Choroid plexus epithelial cell (primary cell): ENCODE measurements around the gene RCN1.
"Not testable (repeated sequence)": the region's sequence is repeated elsewhere in the genome, so short reads cannot be mapped to it uniquely, and the experiment has no call there.

ENCODE experiments used
- DNase-seq: peaks from one replicate; pipeline ENCODE4 v3.0.0-alpha.2; 2010; ENCODE audit warnings: low read depth
- H3K4me3 ChIP-seq: 2 replicates; pipeline ENCODE4 v1.5.1; 2011; ENCODE audit warnings: low read depth, mild to moderate bottlenecking, control low read depth, low read length, moderate library complexity
- TF ChIP-seq, protein P1 (sequence below): conservative IDR thresholded peaks from 2 replicates; pipeline ENCODE4 v1.5.1; 2011; ENCODE audit warnings: low read depth, mild to moderate bottlenecking, control low read depth, inconsistent platforms, low read length, moderate library complexity

Gene RCN1

GRCh38 chr11:32118025-32118974, 27.4 kb downstream of the RCN1 start:
- no peak overlapping the region for H3K4me3 ChIP-seq
- DNase-seq = peak; percentile 52
- TF ChIP-seq, protein P1, sequence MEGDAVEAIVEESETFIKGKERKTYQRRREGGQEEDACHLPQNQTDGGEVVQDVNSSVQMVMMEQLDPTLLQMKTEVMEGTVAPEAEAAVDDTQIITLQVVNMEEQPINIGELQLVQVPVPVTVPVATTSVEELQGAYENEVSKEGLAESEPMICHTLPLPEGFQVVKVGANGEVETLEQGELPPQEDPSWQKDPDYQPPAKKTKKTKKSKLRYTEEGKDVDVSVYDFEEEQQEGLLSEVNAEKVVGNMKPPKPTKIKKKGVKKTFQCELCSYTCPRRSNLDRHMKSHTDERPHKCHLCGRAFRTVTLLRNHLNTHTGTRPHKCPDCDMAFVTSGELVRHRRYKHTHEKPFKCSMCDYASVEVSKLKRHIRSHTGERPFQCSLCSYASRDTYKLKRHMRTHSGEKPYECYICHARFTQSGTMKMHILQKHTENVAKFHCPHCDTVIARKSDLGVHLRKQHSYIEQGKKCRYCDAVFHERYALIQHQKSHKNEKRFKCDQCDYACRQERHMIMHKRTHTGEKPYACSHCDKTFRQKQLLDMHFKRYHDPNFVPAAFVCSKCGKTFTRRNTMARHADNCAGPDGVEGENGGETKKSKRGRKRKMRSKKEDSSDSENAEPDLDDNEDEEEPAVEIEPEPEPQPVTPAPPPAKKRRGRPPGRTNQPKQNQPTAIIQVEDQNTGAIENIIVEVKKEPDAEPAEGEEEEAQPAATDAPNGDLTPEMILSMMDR = no peak

DNA sequence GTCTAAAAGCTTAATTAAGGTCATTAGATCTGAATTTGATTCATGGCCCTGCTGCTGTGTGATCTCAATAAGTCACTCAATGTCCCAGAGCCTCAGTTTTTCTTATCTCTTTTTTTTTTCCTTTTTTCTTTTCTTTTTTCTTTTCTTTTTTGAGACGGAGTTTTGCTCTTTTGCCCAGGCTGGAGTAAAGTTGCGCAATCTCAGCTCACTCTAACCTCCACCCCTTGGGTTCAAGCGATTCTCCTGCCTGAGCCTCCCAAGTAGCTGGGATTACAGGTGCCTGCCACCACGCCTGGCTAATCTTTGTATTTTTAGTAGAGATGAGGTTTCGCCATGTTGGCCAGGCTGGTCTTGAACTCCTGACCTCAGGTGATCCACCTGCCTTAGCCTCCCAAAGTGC, 28.3 kb downstream of the RCN1 start:
- DNase-seq, H3K4me3 ChIP-seq: not testable (repeated sequence)

DNA sequence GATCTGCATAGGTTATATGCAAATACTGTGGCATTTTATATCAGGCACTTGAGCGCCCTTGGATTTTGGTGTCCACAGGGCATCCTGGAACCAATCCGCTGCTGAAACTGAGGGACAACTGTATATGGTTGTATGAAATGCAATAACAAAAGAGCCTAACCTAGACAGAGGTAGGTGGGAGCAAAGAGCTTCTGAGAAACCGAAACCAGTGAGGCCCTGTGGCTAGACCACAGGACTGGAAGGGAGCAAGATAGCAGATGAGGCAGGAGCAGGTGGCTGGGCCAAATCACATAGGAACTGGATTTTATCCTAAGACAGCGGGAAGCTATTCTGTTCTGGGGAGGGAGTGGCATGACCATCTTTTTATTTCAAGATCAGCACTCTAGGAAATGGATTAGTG, 30.1 kb downstream of the RCN1 start:
- DNase-seq = no peak
- TF ChIP-seq, protein P1 = no peak
- H3K4me3 ChIP-seq = no peak overlapping the region

DNA sequence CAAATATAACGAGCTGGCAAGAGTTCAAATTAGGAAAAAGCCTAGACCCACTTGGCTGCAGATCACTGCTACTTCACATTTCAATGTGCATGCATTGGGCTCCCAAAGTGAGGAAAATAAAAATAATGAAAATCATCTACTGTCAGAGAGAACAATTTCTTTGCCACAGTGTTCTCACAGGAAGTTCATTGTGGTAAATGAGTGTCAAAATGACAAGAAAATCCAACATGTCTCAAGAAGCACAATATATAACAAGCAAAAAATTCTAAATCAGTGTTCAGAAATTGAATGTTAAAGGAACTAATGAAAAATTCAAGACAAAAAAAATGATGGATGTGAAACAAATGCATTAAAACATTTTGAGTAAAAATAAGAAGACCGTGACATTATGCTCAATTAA, 31.3 kb downstream of the RCN1 start:
- DNase-seq = no peak
- TF ChIP-seq, protein P1 = no peak
- H3K4me3 ChIP-seq = no peak overlapping the region

DNA sequence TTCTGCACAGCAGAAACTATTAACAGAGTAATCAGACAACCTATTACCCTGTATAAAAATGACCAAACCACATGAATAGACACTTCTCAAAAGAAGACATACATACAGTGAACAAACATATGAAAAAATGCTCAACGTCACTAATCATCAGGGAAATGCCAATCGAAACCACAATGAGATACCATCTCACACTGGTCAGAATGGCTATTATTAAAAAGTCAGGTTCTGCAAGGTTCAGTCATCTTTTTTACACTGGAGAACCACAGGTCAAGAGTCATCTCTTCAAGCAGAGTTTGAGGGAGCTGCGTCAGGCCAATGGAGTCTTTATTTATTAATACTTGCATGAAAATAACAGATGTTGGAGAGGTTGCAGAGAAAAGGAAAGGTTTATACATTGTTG, 40.4 kb downstream of the RCN1 start:
- TF ChIP-seq, protein P1 = no peak
- DNase-seq = peak; percentile 44
- H3K4me3 ChIP-seq = no peak overlapping the region

DNA sequence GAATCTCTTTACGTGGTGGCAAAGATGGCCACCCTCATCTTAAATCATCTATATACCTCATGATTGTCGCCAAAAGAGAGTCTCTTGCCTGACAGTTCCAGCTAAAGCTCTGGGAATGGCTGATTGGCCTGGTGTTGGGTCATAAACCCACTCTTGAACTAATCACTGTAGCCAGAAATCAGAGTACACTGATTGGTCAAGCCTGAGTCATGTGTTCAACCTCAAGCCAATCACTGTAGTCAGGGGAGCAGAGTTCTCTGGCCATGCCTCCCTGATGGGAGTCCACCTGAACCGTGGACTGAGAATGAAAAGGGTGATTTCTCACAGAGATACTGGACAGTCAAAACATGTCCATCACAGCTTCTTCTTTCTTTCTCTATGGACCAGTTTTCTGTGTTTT, 45.8 kb downstream of the RCN1 start:
- no peak for DNase-seq
- TF ChIP-seq, protein P1 = no peak
- no peak overlapping the region for H3K4me3 ChIP-seq

DNA sequence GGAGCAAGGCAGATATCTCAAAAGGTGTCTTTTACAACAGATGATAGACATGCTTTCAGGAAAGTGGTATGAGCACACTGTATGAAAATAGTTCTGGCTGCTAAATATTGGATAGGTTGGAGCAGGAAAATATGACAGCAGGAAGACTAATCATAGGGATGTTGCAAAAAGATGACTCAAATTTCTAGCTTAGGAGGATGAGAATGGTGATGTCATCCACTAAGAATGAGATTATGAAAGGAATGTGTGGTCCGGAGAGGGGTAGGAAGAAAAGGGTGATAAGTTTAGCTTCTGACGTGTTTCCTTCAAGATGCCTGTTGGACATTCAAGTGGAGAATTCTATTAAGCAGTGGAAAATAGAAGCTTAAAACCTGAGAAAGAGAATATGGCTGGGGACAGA, 46.4 kb downstream of the RCN1 start:
- H3K4me3 ChIP-seq = no peak overlapping the region
- DNase-seq = peak; percentile 99
- TF ChIP-seq, protein P1 = no peak
